Endothelial cell of umbilical vein (primary cell): ENCODE results near the gene MPZL3. TPM values are rescaled to one million over a fixed set of nuclear protein-coding genes. Genes with fewer than 3 reads are reported as not detected.

ENCODE experiments used
- BruUV-seq: library from RNA; stranded (reverse); fragments of 400-500 nt; replicated peaks from 2 replicates; lab custom pipeline; 2021; lab: Mats Ljungman, UMichigan
- CTCF ChIA-PET: fragments of 300-600, 350-600 bp; sonication (Branson Sonifier 250); formaldehyde crosslinking; loops from one replicate; lab custom pipeline; 2021; ENCODE audit warnings: antibody characterized with exemption, inconsistent platforms; lab: Charles Lee
- POLR2A ChIA-PET: fragments of 300-600, 350-600 bp; sonication (Branson Sonifier 250); formaldehyde crosslinking; loops from one replicate; lab custom pipeline; 2021; ENCODE audit warnings: antibody characterized with exemption, inconsistent platforms; lab: Charles Lee
- DNase-seq: peaks from one replicate; pipeline ENCODE4 v3.0.0-alpha.2; 2011; ENCODE audit warnings: low read depth, low spot score
- FAIRE-seq: peaks from 2 replicates; lab custom pipeline; 2011; peaks lifted over from hg19 to GRCh38; lab: Jason Lieb, UNC
- H2AFZ ChIP-seq: 2 replicates; pipeline ENCODE4 v1.6.0; 2012; ENCODE audit warnings: low read depth, low read length, control low read depth, inconsistent platforms
- H3K27ac ChIP-seq: 2 replicates; pipeline ENCODE4 v1.5.1; 2011; ENCODE audit warnings: low read depth, mild to moderate bottlenecking, control low read depth, low read length, moderate library complexity; ENCODE audit not compliant: insufficient read depth
- H3K27me3 ChIP-seq, 2 experiments: 2 replicates each; pipeline versions ENCODE4 v1.6.0 to v1.6.1; 2011; ENCODE audit warnings: low read length in 2 of 2, mixed read lengths in 1 of 2; ENCODE audit not compliant: control insufficient read depth in 2 of 2, insufficient read depth in 2 of 2
- H3K36me3 ChIP-seq, 2 experiments: 2 replicates in 1 of 2; 3 replicates in 1 of 2; pipeline ENCODE4 v1.5.1; 2011; ENCODE audit warnings: low read length in 2 of 2, mild to moderate bottlenecking in 1 of 2, moderate library complexity in 1 of 2; ENCODE audit not compliant: control insufficient read depth in 2 of 2, insufficient read depth in 2 of 2; ENCODE audit errors: extremely low read depth in 1 of 2
- H3K4me1 ChIP-seq: 3 replicates; pipeline ENCODE4 v1.5.1; 2011; ENCODE audit warnings: mild to moderate bottlenecking, low read length; ENCODE audit not compliant: control insufficient read depth, insufficient read depth; ENCODE audit errors: extremely low read depth
- H3K4me2 ChIP-seq: 2 replicates; pipeline ENCODE4 v1.6.1; 2011; ENCODE audit warnings: low read length, control low read depth, mixed read lengths; ENCODE audit not compliant: insufficient read depth
- H3K4me3 ChIP-seq, 3 experiments: fragments of 200-600 bp in 1 of 3; sonication (generic), shearing (Covaris generic) in 1 of 3; replicated peaks in 1 of 3; 2 replicates each; pipeline ENCODE4 v1.5.1; 2011 to 2016; ENCODE audit warnings: control low read depth in 3 of 3, low read length in 3 of 3, mild to moderate bottlenecking in 2 of 3, inconsistent platforms in 1 of 3, low read depth in 1 of 3, moderate library complexity in 1 of 3; ENCODE audit not compliant: insufficient read depth in 1 of 3
- H3K79me2 ChIP-seq: 2 replicates; pipeline ENCODE4 v1.6.0; 2012; ENCODE audit warnings: low read length, inconsistent platforms; ENCODE audit not compliant: control insufficient read depth, insufficient read depth
- H3K9ac ChIP-seq: replicated peaks from 2 replicates; pipeline ENCODE3; 2011; ENCODE audit warnings: low read length, control low read depth; ENCODE audit not compliant: insufficient read depth; ENCODE audit errors: extremely low read depth
- H3K9me1 ChIP-seq: replicated peaks from 3 replicates; pipeline ENCODE4 v1.6.0; 2011; ENCODE audit warnings: mild to moderate bottlenecking, low read length; ENCODE audit not compliant: control insufficient read depth, insufficient read depth; ENCODE audit errors: extremely low read depth
- H3K9me3 ChIP-seq: replicated peaks from 2 replicates; pipeline ENCODE4 v1.5.1; 2012; ENCODE audit warnings: low read length, inconsistent platforms; ENCODE audit not compliant: control insufficient read depth, insufficient read depth
- H4K20me1 ChIP-seq: replicated peaks from 2 replicates; pipeline ENCODE3; 2011; ENCODE audit warnings: mild to moderate bottlenecking, low read length; ENCODE audit not compliant: control insufficient read depth, insufficient read depth; ENCODE audit errors: extremely low read depth
- EZH2 ChIP-seq: IDR thresholded peaks from 2 replicates; pipeline ENCODE4 v1.6.1; 2012; ENCODE audit warnings: borderline replicate concordance, low read depth, mild to moderate bottlenecking, moderate library complexity, low read length, inconsistent platforms; ENCODE audit not compliant: severe bottlenecking
- FOS ChIP-seq: IDR thresholded peaks from 2 replicates; pipeline ENCODE4 v1.6.1; 2011; ENCODE audit warnings: mild to moderate bottlenecking, low read length, moderate library complexity, borderline replicate concordance; ENCODE audit not compliant: insufficient read depth
- GATA2 ChIP-seq: IDR thresholded peaks from 2 replicates; pipeline ENCODE4 v1.7.0; 2011; ENCODE audit warnings: low read depth, mild to moderate bottlenecking, moderate library complexity, mixed read lengths, low read length; ENCODE audit not compliant: insufficient read length, insufficient read depth
- JUN ChIP-seq: IDR thresholded peaks from 2 replicates; pipeline ENCODE4 v1.6.1; 2011; ENCODE audit warnings: borderline replicate concordance, low read depth; ENCODE audit not compliant: insufficient read length, insufficient read depth
- MYC ChIP-seq: IDR thresholded peaks from one replicate; pipeline ENCODE4 v1.6.1; 2011; ENCODE audit warnings: mild to moderate bottlenecking, low read depth, low read length
- POLR2A ChIP-seq: IDR thresholded peaks from 2 replicates; pipeline ENCODE4 v1.6.1; 2012; ENCODE audit warnings: low read depth, mild to moderate bottlenecking, control low read depth, low read length
- POLR2AphosphoS5 ChIP-seq: IDR thresholded peaks from 2 replicates; pipeline ENCODE4 v1.6.1; 2012; ENCODE audit warnings: low read depth, mild to moderate bottlenecking, control low read depth, low read length, moderate library complexity; ENCODE audit not compliant: insufficient read depth
- dilution Hi-C: fragments of 300-500 bp; cut with MboI; formaldehyde crosslinking; loops from one replicate; pipeline ENCODE4 v1.15.0; 2019; ENCODE audit warnings: low sequenced_read_pairs; ENCODE audit not compliant: extremely low pct_ligation_motif_present
- intact Hi-C: fragments of 100-400 bp; cut with micrococcal nuclease; formaldehyde crosslinking; loops from one replicate; pipeline ENCODE4 v1.10.0; 2022
- polyA plus RNA-seq, 4 experiments: library from polyadenylated mRNA; depleted of rRNA in 3 of 4; stranded (reverse) in 3 of 4; unstranded in 1 of 4; fragments of >200 nt; gene quantifications; 2 replicates each; pipeline versions ENCODE4 v1.2.1 to v1.2.3, GENCODE V29; 2011 to 2012; ENCODE audit warnings: missing spikeins in 1 of 4
- total RNA-seq: library from RNA; stranded (reverse); gene quantifications from 2 replicates; pipeline ENCODE4 v1.2.3, GENCODE V29; 2021
- TF ChIP-seq, protein P1 (sequence below), 2 donors: IDR thresholded peaks; 1 replicate in 1 of 2; 2 replicates in 1 of 2; pipeline ENCODE4 v1.5.1; 2011; ENCODE audit warnings: low read length in 2 of 2, mild to moderate bottlenecking in 2 of 2, moderate library complexity in 2 of 2, control low read depth in 1 of 2, inconsistent platforms in 1 of 2, low read depth in 1 of 2; ENCODE audit not compliant: insufficient read depth in 1 of 2; ENCODE audit errors: extremely low read depth in 1 of 2
- TF ChIP-seq, protein P2 (sequence below): IDR thresholded peaks from 2 replicates; pipeline ENCODE4 v1.6.1; 2011; ENCODE audit not compliant: insufficient read depth, insufficient read length

Gene MPZL3
- total and polyA plus RNA-seq, 2 donors (not counting 3 experiments of a cell fraction or from before 2014, with no cell fraction given): 2.5 to 7.1 TPM

DNA sequence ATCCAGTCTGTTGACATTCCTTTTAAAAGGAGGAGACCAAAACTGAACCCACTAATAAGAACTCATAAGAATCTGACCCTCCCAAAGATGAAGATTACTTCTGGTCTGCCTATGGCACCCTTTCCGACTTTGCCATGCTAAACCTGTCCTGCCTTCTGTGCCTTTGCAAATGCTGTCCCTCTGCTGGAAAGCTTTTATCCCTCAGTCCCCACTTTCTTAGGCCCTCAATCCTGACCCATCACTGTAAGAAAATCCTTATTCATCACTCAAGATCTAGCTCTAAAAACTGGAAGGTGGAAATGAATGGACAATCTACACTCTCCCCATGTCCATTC is 10.4 kb downstream of the MPZL3 start:
- H3K9me1 ChIP-seq: no peaks in the 10 kb centered on the region
- peak overlapping the region; percentile 11 for H3K9ac ChIP-seq
- TF ChIP-seq, protein P1, sequence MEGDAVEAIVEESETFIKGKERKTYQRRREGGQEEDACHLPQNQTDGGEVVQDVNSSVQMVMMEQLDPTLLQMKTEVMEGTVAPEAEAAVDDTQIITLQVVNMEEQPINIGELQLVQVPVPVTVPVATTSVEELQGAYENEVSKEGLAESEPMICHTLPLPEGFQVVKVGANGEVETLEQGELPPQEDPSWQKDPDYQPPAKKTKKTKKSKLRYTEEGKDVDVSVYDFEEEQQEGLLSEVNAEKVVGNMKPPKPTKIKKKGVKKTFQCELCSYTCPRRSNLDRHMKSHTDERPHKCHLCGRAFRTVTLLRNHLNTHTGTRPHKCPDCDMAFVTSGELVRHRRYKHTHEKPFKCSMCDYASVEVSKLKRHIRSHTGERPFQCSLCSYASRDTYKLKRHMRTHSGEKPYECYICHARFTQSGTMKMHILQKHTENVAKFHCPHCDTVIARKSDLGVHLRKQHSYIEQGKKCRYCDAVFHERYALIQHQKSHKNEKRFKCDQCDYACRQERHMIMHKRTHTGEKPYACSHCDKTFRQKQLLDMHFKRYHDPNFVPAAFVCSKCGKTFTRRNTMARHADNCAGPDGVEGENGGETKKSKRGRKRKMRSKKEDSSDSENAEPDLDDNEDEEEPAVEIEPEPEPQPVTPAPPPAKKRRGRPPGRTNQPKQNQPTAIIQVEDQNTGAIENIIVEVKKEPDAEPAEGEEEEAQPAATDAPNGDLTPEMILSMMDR (IDR thresholded peaks at IDR 0.05; ENCODE audit: extremely low read depth in 1 of 2, insufficient read depth in 1 of 2, low read depth in 1 of 2, low read length in 2 of 2): no peak
- H4K20me1 ChIP-seq: no peaks in the 10 kb centered on the region
- no TSS peak for BruUV-seq
- H2AFZ ChIP-seq: no peak overlapping the region
- intact Hi-C loops: loop anchor here (1.0 kb wide), 4 partner anchors 12 to 35 kb away; partner anchors contain the start of gene MPZL2
- no peaks in the 10 kb centered on the region for H3K9me3 ChIP-seq
- peak overlapping the region; percentile 35 for H3K4me2 ChIP-seq
- POLR2A ChIA-PET: no interaction called here
- peak overlapping the region; percentile 64 for H3K27ac ChIP-seq
- peaks cover 49% of the 10 kb centered on the region for H3K4me1 ChIP-seq
- H3K79me2 ChIP-seq: no peaks in the 10 kb centered on the region
- H3K27me3 ChIP-seq: no peaks in the 10 kb centered on the region
- FAIRE-seq: no peak
- DNase-seq: no peak
- CTCF ChIA-PET: interaction anchor here (0.8 to 3.5 kb wide), 7 partner anchors 10 to 70 kb away, joined by 3 to 18 read pairs (median 6); partner anchors contain the start of gene MPZL3
- dilution Hi-C loops: no loop called here
- H3K36me3 ChIP-seq: no peaks in the 10 kb centered on the region
- no peak overlapping the region for H3K4me3 ChIP-seq

DNA sequence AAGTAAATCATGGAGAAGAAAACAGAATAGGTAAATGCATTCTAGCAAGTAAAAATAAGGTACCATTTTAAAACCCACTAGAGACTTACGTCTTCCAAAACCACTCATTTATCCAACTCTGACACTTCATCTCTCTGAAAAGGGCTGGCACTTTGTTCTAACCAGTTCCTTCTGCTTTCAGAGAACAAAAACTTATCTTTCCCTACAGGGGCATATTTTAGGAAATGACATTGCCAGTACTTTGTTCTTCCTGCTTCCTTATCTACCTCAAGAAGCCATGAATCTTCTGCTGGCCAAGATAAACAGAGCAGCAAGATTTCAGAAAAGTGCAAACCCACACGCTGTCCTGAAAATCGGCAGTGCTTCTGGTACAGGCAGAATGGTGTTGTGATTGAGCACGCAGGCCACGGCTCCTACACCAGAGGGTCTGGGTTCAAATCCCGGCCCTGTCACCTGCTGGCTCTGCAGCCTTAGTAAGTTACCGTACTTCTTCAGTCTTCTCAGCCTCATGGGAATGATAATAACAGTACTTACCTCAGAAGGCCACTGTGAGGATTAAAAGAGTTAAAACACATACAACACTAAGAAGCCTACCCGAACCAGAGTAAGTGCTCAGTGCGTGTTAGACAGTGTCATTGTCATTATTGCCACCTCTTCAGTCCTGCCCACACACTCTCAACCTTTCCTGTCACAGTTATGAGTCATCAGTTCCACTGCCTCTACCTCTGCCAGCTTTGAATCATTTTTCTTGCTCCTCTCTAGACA is 11.0 kb downstream of the MPZL3 start:
- Histone ChIP-seq H3K79me2 (no peaks in the 10 kb centered on the region), H3K9ac (peak overlapping the region; percentile 11), H3K4me2 (peak overlapping the region; percentile 35), H2AFZ (no peak overlapping the region), H3K36me3 (no peaks in the 10 kb centered on the region), H3K9me1 (no peaks in the 10 kb centered on the region), H3K27ac (peak overlapping the region; percentile 64), H4K20me1 (no peaks in the 10 kb centered on the region), H3K4me1 (peaks cover 45% of the 10 kb centered on the region), H3K9me3 (no peaks in the 10 kb centered on the region), H3K27me3 (no peaks in the 10 kb centered on the region), H3K4me3 (peak overlapping the region in 1 of 3 experiments; percentile 4)
- intact Hi-C loops: loop anchor here (1.0 kb wide), 4 partner anchors 12 to 35 kb away; partner anchors contain the start of gene MPZL2
- ChIA-PET POLR2A (interaction anchor here (0.6 kb wide), 1 partner anchor 188 kb away, joined by 4 read pairs; no protein-coding TSS in a partner anchor), CTCF (interaction anchor here (0.7 to 3.5 kb wide), 8 partner anchors 10 to 70 kb away, joined by 3 to 18 read pairs (median 5); partner anchors contain the start of gene MPZL3)
- TSS peak; percentile 82 for BruUV-seq
- TF ChIP-seq GATA2 (peak; percentile 98), POLR2AphosphoS5 (peak; percentile 92), POLR2A (peak; percentile 78), MYC (no peak), FOS (peak; percentile 72), JUN (peak; percentile 91), EZH2 (no peak)
- TF ChIP-seq, protein P1 (IDR thresholded peaks at IDR 0.05; ENCODE audit: extremely low read depth in 1 of 2, insufficient read depth in 1 of 2, low read depth in 1 of 2, low read length in 2 of 2): no peak
- TF ChIP-seq, protein P2, sequence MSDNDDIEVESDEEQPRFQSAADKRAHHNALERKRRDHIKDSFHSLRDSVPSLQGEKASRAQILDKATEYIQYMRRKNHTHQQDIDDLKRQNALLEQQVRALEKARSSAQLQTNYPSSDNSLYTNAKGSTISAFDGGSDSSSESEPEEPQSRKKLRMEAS: no peak
- FAIRE-seq (peak; percentile 90), DNase-seq (peak; percentile 93)
- dilution Hi-C loops: no loop called here
